NCI-H146 (cell line): ENCODE measurements around the gene MKKS.

Experiments
- DNase-seq: peaks from one replicate; lab custom pipeline; 2025; lab: John Stamatoyannopoulos, UW

Gene MKKS

DNA sequence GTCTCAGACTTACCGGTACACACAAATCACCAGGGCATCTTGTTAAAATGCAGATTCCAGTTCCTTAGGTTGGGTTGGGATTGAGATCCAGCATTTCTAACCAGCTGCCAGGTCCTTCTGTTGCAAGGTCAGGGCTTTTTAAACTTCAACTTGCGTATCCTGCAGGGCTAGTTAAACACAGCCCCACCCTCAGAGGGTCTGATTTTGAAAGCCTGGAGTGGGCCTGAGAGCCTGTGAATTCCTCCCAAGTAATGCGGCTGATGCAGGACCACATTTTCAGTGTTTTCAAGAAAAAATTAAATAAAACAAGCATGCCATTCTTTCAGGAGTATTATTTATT lies 65.3 kb downstream of the MKKS start:
- no peak for DNase-seq

DNA sequence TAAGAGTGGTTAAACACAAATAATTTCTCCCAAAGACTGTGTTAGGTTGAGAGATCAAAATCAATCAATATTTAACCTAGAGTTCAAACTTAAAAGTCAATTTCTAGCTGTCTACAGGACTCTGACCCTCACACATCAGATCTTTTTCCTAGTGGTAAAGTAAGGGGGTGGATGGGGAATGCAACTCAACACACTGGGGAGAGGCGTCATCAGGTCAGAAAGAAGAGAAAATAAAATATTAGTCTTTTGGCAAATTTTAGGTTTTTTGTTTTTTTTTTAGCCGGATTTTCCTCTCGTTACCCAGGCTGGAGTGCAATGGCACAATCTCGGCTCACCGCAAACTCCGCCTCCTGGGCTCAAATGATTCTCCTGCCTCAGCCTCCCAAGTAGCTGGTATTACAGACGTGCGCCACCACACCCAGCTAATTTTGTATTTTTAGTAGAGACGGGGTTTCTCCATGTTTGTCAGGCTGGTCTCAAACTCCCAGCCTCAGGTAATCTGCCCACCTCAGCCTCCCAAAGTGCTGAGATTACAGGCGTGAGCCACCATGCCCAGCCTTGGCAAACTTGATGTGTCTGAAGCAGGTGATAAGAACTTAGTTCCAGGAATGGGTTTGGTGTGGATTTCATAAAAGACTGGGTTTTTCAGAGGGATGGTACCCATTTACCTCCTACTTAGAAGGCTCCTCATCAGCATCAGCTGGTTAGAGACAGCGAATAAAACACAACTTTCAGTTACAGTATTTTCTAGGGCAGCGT lies 65.9 kb downstream of the MKKS start:
- DNase-seq, result no peak

DNA sequence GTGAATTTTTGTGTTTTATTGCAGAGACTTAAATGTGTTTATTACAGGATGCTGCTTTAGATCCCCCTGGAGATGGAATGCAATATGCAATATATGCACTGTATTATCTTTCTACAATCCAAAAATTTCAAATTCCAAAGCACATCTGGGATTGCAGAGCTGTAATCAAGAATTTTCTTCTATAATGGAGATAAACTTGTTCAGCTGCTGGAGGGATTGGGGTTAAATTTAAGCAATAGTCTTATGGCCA lies 66.4 kb downstream of the MKKS start:
- no peak for DNase-seq

DNA sequence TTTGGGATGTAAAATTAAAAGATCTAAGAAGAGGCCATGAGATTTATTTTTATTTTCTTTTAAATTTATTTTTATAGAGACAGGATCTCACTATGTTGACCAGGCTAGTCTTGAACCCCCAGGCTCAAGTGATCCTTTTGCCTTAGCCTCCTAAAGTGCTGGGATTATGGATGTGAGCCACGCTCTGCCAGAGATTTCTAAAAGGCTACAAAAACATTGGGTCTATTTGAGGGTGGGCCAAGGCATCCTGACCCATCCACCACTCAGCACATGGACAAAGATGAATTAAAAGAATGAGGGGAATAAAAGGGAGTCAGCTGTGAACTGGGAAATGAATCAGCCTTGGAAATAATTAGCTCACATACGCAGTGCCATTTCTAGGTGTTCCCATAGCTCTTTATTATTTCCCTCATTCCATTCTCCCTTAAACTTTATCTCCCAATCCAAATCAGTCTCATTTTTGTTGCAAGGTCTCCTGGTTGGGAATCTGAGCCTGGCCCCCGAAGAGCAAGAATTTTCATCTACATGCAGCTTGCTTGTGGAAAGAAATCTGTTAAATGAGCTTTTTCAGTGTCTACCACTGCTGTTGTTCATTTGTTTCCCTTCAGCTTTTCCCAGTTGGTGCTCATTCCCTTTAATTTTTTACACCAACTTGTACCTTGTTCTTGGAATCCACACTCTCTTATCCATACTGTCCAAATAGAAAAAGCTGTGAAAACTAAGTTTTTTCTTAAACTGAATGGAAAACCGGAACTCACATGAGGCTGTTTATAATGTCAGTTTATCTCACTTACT lies 66.9 kb downstream of the MKKS start:
- DNase-seq, result no peak

DNA sequence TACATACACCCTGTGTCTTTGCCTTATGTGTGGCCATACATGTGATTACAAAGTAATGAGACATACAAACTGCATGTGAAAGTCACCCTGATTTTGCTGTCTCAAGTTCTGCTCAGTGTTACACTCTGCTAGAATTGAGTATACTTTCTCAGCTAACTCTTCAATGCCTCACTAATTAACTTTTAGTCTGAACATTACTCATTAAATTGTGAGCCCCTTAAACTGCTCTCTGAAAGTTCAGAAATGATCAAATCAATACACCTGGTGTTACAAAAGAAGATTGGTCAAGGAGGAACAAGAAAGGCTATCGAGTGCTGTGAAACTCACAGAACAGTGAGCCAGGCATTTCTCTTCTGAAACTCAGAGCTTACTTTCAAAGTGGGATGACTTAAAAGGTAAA lies 71.3 kb downstream of the MKKS start:
- DNase-seq, result no peak

DNA sequence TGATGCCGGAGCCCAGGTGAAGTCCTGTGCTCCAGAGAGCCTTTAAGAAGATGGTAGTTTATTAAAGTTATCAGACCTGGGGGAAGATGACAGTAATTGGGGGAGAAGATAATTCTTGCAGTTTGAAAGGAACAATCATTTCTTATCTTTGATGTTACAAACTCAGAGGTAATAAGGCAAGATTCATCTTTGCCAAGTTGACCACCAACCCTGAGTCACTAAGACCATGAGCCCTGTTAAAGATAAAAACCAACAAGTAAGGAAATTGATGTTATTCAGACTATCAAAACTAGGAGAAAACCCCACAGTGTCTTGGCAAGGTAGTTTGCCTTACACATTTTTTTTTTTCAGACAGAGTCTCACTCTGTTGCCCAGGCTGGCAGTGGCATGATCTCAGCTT lies 73.1 kb downstream of the MKKS start:
- no peak for DNase-seq

DNA sequence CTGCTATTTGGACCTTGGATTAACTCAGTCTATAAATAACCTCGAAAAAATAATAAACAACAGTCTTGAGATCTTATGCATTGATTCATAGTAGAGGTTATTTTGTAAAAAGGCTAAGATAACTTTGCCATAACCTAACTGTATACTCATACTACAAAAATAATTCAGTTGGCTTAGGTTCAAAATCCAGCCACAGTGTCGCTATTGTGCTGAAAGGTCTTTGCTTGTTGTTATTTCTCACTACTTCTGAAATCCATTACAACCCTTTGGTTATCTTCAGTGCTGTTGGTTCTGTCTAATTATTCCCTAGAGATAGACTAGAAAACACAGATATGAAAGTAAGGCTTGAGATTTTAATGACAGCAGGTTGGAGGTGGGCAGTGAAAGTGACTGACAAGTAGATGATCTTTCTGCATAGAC lies 74.4 kb downstream of the MKKS start:
- DNase-seq, result no peak

DNA sequence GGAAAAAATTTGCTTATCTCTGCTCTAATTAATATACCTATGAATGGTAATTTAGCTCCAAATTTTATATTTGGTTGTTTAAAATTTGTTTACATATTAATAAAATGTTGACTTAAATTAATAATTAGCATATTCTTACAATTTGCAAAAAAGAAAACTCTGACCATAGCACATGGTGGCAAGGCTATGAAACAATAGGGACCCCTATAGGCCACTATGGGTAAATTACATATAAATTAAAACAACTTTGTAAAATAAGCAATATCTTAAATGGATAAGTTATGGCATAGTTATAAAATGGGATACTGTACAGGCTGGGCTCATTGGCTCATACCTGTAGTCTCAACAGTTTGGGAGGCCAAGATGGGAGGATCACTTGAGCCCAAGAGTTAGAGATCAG lies 76.0 kb downstream of the MKKS start:
- DNase-seq, result no peak

DNA sequence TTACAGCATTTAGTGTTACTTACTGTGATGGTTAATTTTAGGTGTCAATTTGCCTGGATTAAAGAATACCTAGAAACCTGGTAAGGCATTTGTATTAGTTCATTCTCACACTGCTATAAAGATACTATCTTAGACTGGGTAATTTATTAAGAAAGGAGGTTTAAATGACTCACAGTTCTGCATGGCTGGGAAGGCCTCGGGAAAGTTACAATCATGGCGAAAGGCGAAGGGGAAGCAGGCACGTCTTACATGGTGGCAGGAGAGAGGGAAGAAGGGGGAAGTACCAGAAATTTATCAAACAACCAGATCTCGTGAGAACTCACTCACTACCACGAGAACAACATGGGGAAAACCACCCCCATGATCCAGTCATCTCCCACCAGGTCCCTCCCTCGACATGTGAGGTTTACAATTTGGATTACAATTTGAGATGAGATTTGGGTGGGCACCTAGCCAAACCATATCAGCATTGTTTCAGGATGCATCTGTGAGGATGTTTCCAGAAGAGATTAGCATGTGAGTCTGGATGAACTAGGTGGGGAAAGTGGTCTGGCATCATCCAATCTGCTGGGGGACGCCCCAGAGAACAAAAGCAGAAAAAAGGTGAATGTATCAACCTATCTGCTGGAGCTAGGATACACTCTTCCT lies 76.8 kb downstream of the MKKS start:
- no peak for DNase-seq

DNA sequence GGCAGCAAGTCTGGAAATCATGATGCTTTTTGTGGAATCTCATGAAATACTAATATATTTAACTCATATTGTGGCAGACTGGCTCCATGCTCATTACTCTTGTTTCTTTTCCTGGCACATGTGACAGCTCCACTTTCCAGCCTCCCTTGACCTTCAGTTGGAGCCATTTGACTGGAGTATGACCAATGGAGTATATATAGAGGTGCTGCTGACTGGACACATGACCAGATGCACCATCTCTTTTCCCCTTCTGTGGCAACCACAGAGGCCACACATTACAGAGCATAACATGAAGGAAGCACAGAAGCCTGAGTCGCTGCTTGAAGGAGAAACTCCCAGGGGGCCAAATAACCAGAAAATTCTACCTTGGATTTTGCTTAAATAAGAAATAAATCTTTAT lies 77.4 kb downstream of the MKKS start:
- no peak for DNase-seq

DNA sequence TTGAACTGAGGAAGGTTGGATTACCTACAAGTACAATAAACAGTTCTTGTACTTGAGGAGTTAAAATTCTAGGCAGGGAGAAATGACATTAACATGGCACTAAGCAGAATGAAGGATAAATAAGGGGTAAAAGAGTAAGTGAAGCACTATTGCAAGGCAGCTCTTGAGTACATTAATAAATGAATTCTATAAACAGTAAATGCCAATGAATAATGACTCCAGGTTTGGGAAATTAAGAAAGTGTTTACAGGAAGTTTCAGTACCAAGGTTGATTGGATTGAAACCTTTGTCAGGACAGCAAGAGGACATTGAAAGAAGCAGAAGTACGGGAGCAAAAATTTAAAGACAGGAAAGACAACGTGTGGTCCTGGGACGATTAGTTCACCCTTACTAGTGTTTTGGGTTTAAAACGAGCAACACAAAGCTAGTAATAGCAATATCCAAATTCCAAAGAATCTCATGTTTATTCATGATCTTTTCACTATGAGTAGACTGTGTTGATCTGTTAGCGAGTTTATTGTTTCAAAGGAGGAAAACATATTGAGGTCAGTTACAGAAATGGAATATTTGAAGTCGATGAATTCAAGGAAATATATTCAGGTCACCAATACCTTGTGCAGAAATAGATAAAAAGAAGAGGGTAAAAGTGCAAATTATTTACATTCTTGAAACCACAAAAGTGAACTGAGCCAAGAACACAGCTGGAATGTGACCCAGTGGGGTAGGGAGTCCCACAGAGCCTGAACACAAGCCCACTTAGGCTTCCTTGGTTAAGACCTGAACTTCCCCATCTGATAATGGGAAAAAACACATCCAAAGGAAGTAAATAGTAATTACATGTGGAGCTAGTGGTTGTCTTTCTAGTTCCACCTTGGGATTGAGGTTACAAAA lies 80.8 kb downstream of the MKKS start:
- no peak for DNase-seq
